Trophoblast cell (in vitro differentiated cells and primary cell): Measurements from ENCODE around the gene DAD1.

Source experiments
- DNase-seq, 2 donors: peaks; one replicate each; pipeline ENCODE4 v3.0.0-alpha.2; 2016
- H2AFZ ChIP-seq: 2 replicates; pipeline ENCODE4 v1.6.1; 2013; ENCODE audit warnings: low read length, moderate library complexity, mild to moderate bottlenecking; ENCODE audit not compliant: insufficient read depth, poor library complexity
- H2AK5ac ChIP-seq: 2 replicates; pipeline ENCODE4 v1.6.1; 2013; ENCODE audit warnings: mild to moderate bottlenecking, low read length
- H2BK120ac ChIP-seq: 2 replicates; pipeline ENCODE4 v1.6.1; 2013; ENCODE audit warnings: low read length, mild to moderate bottlenecking, moderate library complexity; ENCODE audit not compliant: insufficient read depth, poor library complexity
- H2BK12ac ChIP-seq: 2 replicates; pipeline ENCODE4 v1.6.1; 2013; ENCODE audit warnings: mild to moderate bottlenecking, low read length, moderate library complexity
- H2BK5ac ChIP-seq: 2 replicates; pipeline ENCODE4 v1.6.1; 2013; ENCODE audit warnings: low read length, low read depth, moderate library complexity, mild to moderate bottlenecking; ENCODE audit not compliant: poor library complexity
- H3K14ac ChIP-seq: 2 replicates; pipeline ENCODE4 v1.6.1; 2013; ENCODE audit warnings: mild to moderate bottlenecking, low read length
- H3K18ac ChIP-seq: 2 replicates; pipeline ENCODE4 v1.6.1; 2013; ENCODE audit warnings: mild to moderate bottlenecking, low read length
- H3K23ac ChIP-seq: 2 replicates; pipeline ENCODE4 v1.6.1; 2013; ENCODE audit warnings: low read length
- H3K27ac ChIP-seq: 2 replicates; pipeline ENCODE4 v1.5.1; 2013; ENCODE audit warnings: low read depth, mild to moderate bottlenecking, inconsistent platforms, low read length, moderate library complexity
- H3K27me3 ChIP-seq: 2 replicates; pipeline ENCODE4 v1.6.1; 2013; ENCODE audit warnings: inconsistent platforms, mild to moderate bottlenecking, low read length, moderate library complexity; ENCODE audit not compliant: insufficient read depth
- H3K36me3 ChIP-seq, 2 experiments: 1 replicate in 1 of 2; 2 replicates in 1 of 2; pipeline ENCODE4 v1.6.1; 2013; ENCODE audit warnings: low read length in 2 of 2, mild to moderate bottlenecking in 2 of 2, moderate library complexity in 1 of 2; ENCODE audit not compliant: insufficient read depth in 2 of 2, control insufficient read depth in 1 of 2
- H3K4ac ChIP-seq: 2 replicates; pipeline ENCODE4 v1.6.1; 2013; ENCODE audit warnings: low read depth, mild to moderate bottlenecking, low read length, moderate library complexity
- H3K4me1 ChIP-seq, 2 experiments: 1 replicate in 1 of 2; 2 replicates in 1 of 2; pipeline ENCODE4 v1.6.1; 2013; ENCODE audit warnings: low read length in 2 of 2, mild to moderate bottlenecking in 2 of 2, moderate library complexity in 1 of 2; ENCODE audit not compliant: insufficient read depth in 2 of 2, control insufficient read depth in 1 of 2
- H3K4me2 ChIP-seq: 2 replicates; pipeline ENCODE4 v1.6.1; 2013; ENCODE audit warnings: inconsistent platforms, mild to moderate bottlenecking, low read length, moderate library complexity
- H3K4me3 ChIP-seq: 2 replicates; pipeline ENCODE4 v1.5.1; 2013; ENCODE audit warnings: mild to moderate bottlenecking, low read depth, low read length, inconsistent platforms
- H3K79me1 ChIP-seq: one replicate; pipeline ENCODE4 v1.6.1; 2013; ENCODE audit warnings: low read length
- H3K79me2 ChIP-seq: 2 replicates; pipeline ENCODE4 v1.6.1; 2013; ENCODE audit warnings: low read length, mild to moderate bottlenecking; ENCODE audit not compliant: control insufficient read depth, insufficient read depth, poor library complexity
- H3K9ac ChIP-seq: 2 replicates; pipeline ENCODE4 v1.6.1; 2013; ENCODE audit warnings: mild to moderate bottlenecking, low read length
- H3K9me3 ChIP-seq: 2 replicates; pipeline ENCODE4 v1.6.1; 2013; ENCODE audit warnings: low read depth, mild to moderate bottlenecking, control low read depth, inconsistent platforms, low read length; ENCODE audit not compliant: insufficient read depth
- H4K12ac ChIP-seq: 2 replicates; pipeline ENCODE4 v1.6.1; 2013; ENCODE audit warnings: low read depth, mild to moderate bottlenecking, low read length, moderate library complexity
- H4K8ac ChIP-seq: 2 replicates; pipeline ENCODE4 v1.6.1; 2013; ENCODE audit warnings: low read depth, mild to moderate bottlenecking, low read length, moderate library complexity
- H4K91ac ChIP-seq: one replicate; pipeline ENCODE4 v1.6.1; 2013; ENCODE audit warnings: low read depth, mild to moderate bottlenecking, low read length, moderate library complexity
- WGBS: extraction: QIAGEN DNeasy Blood & Tissue Kit; methylation state at CpG from one replicate; pipeline ENCODE4 v1.1.7; 2013; ENCODE audit warnings: missing lambda C conversion rate; ENCODE audit not compliant: insufficient read length, insufficient coverage; ENCODE audit errors: extremely low coverage; 5-methylcytosine and 5-hydroxymethylcytosine counted together

The DAD1 gene

DNA sequence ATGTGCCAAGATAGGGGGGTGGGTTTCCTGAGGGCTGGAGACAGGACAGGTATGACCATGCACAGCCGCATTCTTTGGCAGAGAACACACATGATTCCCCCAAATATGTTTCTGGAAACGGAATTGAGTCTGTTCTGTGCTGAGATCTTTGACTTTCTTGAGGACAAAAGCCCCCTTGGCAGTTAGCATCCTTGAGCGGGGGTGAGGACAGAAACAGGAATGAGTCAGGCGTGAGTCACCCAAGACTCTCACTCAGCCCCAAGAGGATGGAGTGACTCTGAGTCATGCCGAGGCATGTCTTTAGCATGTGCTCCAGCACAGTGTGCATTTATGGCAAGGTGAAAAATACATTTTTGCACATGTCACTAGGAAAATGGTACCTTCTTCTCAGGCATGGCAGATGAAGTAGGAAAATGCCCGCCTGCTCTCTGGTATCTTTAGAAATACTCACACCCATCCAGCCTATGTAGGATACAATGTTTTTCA, 52.1 kb downstream of the DAD1 start:
- H2BK120ac ChIP-seq = peak overlapping the region; percentile 85
- no peak overlapping the region for H2AK5ac ChIP-seq
- peak overlapping the region; percentile 73 for H3K27ac ChIP-seq
- no peak overlapping the region for H3K9ac ChIP-seq
- no peak overlapping the region for H3K14ac ChIP-seq
- DNase-seq = peak; percentile 77 to 79
- H3K4me3 ChIP-seq = no peak overlapping the region
- no peaks in the 10 kb centered on the region for H3K27me3 ChIP-seq
- no peak overlapping the region for H4K12ac ChIP-seq
- H3K36me3 ChIP-seq = no peaks in the 10 kb centered on the region
- H2BK12ac ChIP-seq = no peak overlapping the region
- no peak overlapping the region for H3K18ac ChIP-seq
- H3K23ac ChIP-seq = no peak overlapping the region
- peaks cover 8% of the 10 kb centered on the region for H3K79me1 ChIP-seq
- peak overlapping the region; percentile 39 for H4K91ac ChIP-seq
- peaks cover 0 to 5% of the 10 kb centered on the region in 2 experiments for H3K4me1 ChIP-seq
- no peak overlapping the region for H2AFZ ChIP-seq
- no peaks in the 10 kb centered on the region for H3K9me3 ChIP-seq
- H2BK5ac ChIP-seq = peak overlapping the region; percentile 70
- H4K8ac ChIP-seq = no peak overlapping the region
- no peak overlapping the region for H3K4ac ChIP-seq
- H3K4me2 ChIP-seq = no peak overlapping the region
- no CpG with 5 or more reads among the region's 6 CpGs for WGBS
- no peaks in the 10 kb centered on the region for H3K79me2 ChIP-seq

DNA sequence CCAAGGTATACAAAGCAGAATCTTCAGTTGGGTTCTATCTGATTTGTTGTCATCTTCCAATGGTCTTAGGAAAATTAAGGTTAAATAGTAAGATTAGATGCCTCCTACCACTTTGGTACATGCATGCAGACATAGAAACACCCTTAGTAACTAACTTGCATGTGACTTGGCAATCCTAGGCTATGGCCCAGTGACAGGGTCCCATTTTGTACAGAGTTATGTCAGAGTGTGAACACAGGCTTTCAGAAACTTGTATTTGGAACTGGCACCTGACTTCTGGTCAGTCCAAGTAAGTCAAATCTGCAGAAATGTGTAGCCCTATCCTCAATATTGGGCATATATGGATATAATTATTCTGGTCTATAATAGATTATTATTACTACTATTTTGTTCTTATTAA, 53.1 kb downstream of the DAD1 start:
- no peak overlapping the region for H2AFZ ChIP-seq
- H4K91ac ChIP-seq = no peak overlapping the region
- no peak overlapping the region for H3K4me3 ChIP-seq
- H3K18ac ChIP-seq = no peak overlapping the region
- H3K14ac ChIP-seq = no peak overlapping the region
- H2AK5ac ChIP-seq = no peak overlapping the region
- no peak overlapping the region for H3K9ac ChIP-seq
- H2BK12ac ChIP-seq = no peak overlapping the region
- H3K79me2 ChIP-seq = no peaks in the 10 kb centered on the region
- no peaks in the 10 kb centered on the region for H3K36me3 ChIP-seq
- H3K9me3 ChIP-seq = no peaks in the 10 kb centered on the region
- H3K4me2 ChIP-seq = no peak overlapping the region
- no peak overlapping the region for H4K12ac ChIP-seq
- no peak overlapping the region for H3K4ac ChIP-seq
- no peaks in the 10 kb centered on the region for H3K27me3 ChIP-seq
- no peak for DNase-seq
- peaks cover 0 to 5% of the 10 kb centered on the region in 2 experiments for H3K4me1 ChIP-seq
- no peak overlapping the region for H2BK5ac ChIP-seq
- H3K27ac ChIP-seq = no peak overlapping the region
- no peak overlapping the region for H2BK120ac ChIP-seq
- H3K79me1 ChIP-seq = peaks cover 8% of the 10 kb centered on the region
- no peak overlapping the region for H4K8ac ChIP-seq
- no peak overlapping the region for H3K23ac ChIP-seq

DNA sequence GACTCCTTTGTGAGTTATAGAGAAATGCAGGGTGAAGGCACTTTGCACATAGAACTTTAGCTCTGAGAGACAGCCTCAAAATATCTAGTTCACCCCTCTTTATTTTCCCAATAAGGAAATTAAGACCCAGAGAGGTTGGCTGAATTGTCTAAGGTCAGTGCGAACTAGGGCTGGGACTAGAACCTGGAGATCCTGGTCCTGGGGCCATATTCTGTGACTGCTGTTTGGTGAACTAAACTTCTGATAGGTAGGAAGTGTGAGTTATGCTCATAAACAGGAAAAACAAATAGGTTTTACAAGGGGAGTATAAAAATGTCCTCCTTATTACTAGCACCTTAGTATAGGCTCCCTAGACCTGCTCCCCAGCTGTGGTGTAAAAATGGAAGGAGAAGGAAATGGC, 53.9 kb downstream of the DAD1 start:
- H3K18ac ChIP-seq = no peak overlapping the region
- no CpG with 5 or more reads among the region's 1 CpG for WGBS
- H3K4me1 ChIP-seq = peaks cover 0 to 5% of the 10 kb centered on the region in 2 experiments

GRCh38 chr14:22534547-22534946, 54.5 kb downstream of the DAD1 start:
- peaks cover 0 to 5% of the 10 kb centered on the region in 2 experiments for H3K4me1 ChIP-seq
- H4K8ac ChIP-seq = no peak overlapping the region
- H3K27me3 ChIP-seq = no peaks in the 10 kb centered on the region
- WGBS = no CpG with 5 or more reads among the region's 5 CpGs
- H3K18ac ChIP-seq = no peak overlapping the region
- no peak overlapping the region for H4K12ac ChIP-seq
- H3K23ac ChIP-seq = no peak overlapping the region
- H3K27ac ChIP-seq = no peak overlapping the region
- no peak overlapping the region for H3K4ac ChIP-seq
- no peak overlapping the region for H2BK12ac ChIP-seq
- no peak overlapping the region for H4K91ac ChIP-seq
- H2AK5ac ChIP-seq = no peak overlapping the region
- no peaks in the 10 kb centered on the region for H3K36me3 ChIP-seq
- H3K9ac ChIP-seq = no peak overlapping the region
- no peak overlapping the region for H2BK5ac ChIP-seq
- H3K4me2 ChIP-seq = no peak overlapping the region
- DNase-seq = no peak
- no peak overlapping the region for H2AFZ ChIP-seq
- no peak overlapping the region for H3K14ac ChIP-seq
- H3K4me3 ChIP-seq = no peak overlapping the region
- H3K9me3 ChIP-seq = no peaks in the 10 kb centered on the region
- H3K79me1 ChIP-seq = peaks cover 8% of the 10 kb centered on the region
- no peaks in the 10 kb centered on the region for H3K79me2 ChIP-seq
- no peak overlapping the region for H2BK120ac ChIP-seq

More for the DNA sequence above, 53.9 kb downstream of the DAD1 start:
- Histone ChIP-seq H4K8ac (no peak overlapping the region), H3K4me3 (no peak overlapping the region), H3K23ac (no peak overlapping the region), H3K27ac (no peak overlapping the region), H3K14ac (no peak overlapping the region), H3K79me1 (peaks cover 8% of the 10 kb centered on the region), H2BK12ac (no peak overlapping the region), H2AFZ (no peak overlapping the region), H2BK120ac (no peak overlapping the region), H3K4me2 (no peak overlapping the region), H2BK5ac (no peak overlapping the region), H3K9ac (no peak overlapping the region), H3K4ac (no peak overlapping the region), H2AK5ac (no peak overlapping the region), H3K27me3 (no peaks in the 10 kb centered on the region), H3K36me3 (no peaks in the 10 kb centered on the region), H3K9me3 (no peaks in the 10 kb centered on the region), H4K12ac (no peak overlapping the region), H4K91ac (no peak overlapping the region), H3K79me2 (no peaks in the 10 kb centered on the region)
- no peak for DNase-seq
